VCaP (cell line): ENCODE data around the gene PTPN14.
"Not testable (repeated sequence)": the region's sequence is repeated elsewhere in the genome, so short reads cannot be mapped to it uniquely, and the experiment has no call there.

Experiments
- H3K27ac ChIP-seq: fragments of 450-650 bp; 2 replicates; pipeline ENCODE4 v1.5.1; 2017
- TF ChIP-seq, protein P1 (sequence below): fragments of 450-650 bp; conservative IDR thresholded peaks from 2 replicates; pipeline ENCODE4 v1.5.1; 2017; ENCODE audit warnings: mild to moderate bottlenecking, moderate library complexity

The PTPN14 gene

GRCh38 chr1:214551436-214552173, at the start of gene PTPN14:
PTPN14 (minus strand) TSS chr1:214551602; CDS start chr1:214464803, 86,799 bp downstream.
- peak within 1 kb of the TSS; percentile 92 for H3K27ac ChIP-seq
- TF ChIP-seq, protein P1, sequence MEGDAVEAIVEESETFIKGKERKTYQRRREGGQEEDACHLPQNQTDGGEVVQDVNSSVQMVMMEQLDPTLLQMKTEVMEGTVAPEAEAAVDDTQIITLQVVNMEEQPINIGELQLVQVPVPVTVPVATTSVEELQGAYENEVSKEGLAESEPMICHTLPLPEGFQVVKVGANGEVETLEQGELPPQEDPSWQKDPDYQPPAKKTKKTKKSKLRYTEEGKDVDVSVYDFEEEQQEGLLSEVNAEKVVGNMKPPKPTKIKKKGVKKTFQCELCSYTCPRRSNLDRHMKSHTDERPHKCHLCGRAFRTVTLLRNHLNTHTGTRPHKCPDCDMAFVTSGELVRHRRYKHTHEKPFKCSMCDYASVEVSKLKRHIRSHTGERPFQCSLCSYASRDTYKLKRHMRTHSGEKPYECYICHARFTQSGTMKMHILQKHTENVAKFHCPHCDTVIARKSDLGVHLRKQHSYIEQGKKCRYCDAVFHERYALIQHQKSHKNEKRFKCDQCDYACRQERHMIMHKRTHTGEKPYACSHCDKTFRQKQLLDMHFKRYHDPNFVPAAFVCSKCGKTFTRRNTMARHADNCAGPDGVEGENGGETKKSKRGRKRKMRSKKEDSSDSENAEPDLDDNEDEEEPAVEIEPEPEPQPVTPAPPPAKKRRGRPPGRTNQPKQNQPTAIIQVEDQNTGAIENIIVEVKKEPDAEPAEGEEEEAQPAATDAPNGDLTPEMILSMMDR: peak; percentile 40

GRCh38 chr1:214593158-214593557, 41.8 kb upstream of the PTPN14 start:
- no peak overlapping the region for H3K27ac ChIP-seq
- TF ChIP-seq, protein P1: no peak

- H3K27ac ChIP-seq: not testable (repeated sequence)
These were observed 40.5 kb upstream of the PTPN14 start for GRCh38 chr1:214591918-214592317.

DNA sequence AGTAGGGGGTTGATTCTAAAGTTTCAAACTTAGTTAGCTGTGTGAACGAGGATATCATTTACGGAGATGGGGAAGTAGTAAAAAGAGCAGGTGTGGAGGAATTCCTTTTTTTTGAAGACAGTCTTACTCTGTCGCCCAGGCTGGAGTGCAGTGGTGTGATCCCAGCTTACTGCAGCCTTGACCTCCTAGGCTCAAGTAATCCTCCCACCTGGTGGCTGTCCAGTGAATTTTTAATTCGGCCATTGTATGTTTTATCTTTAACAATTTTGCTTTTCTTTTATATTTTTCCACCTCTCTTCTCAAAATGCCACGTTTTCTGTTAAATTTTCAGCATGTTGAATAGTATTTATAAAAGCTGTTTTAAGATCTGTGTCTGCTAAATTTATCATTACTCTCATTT, 39.3 kb upstream of the PTPN14 start:
- no peak overlapping the region for H3K27ac ChIP-seq
- TF ChIP-seq, protein P1: no peak; the same call in 1 of the 2 replicates

GRCh38 chr1:214588963-214589597, 37.7 kb upstream of the PTPN14 start:
- H3K27ac ChIP-seq: no peak overlapping the region

DNA sequence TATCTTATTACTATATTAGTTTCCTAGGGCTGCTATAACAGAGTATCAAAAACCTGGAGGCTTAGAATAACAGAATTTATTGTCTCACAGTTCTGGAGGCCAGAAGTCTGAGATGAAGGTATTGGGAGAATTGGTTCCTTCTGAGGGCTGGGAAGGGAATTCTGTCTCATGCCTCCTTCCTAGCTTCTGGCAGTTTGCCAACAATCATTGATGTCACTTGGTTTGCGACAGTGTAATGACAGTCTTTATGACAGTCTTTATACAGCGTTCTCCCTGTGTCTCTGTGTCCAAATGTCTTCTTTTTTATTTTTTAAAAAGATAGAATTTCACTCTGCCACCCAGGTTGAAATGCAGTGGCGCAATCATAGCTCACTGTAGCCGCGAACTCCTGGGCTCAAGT, 35.8 kb upstream of the PTPN14 start:
- H3K27ac ChIP-seq: no peak overlapping the region
- TF ChIP-seq, protein P1: no peak

More at GRCh38 chr1:214588963-214589597, 37.7 kb upstream of the PTPN14 start:
- TF ChIP-seq, protein P1: no peak

GRCh38 chr1:214586621-214587020, 35.2 kb upstream of the PTPN14 start:
- no peak overlapping the region for H3K27ac ChIP-seq
- TF ChIP-seq, protein P1: no peak
